CD4-positive, alpha-beta T cell treated with Interleukin-17A for 4 hours (primary cell): ENCODE measurements around the gene KEL.

Experiments
- DNase-seq: peaks from one replicate; pipeline ENCODE4 v3.0.0-alpha.2; 2020; ENCODE audit warnings: mixed read lengths

The KEL gene

GRCh38 chr7:142960955-142961512 lies 1.1 kb downstream of the KEL start:
- no peak for DNase-seq

GRCh38 chr7:142959202-142959601 lies 3.0 kb downstream of the KEL start:
- DNase-seq = no peak

DNA sequence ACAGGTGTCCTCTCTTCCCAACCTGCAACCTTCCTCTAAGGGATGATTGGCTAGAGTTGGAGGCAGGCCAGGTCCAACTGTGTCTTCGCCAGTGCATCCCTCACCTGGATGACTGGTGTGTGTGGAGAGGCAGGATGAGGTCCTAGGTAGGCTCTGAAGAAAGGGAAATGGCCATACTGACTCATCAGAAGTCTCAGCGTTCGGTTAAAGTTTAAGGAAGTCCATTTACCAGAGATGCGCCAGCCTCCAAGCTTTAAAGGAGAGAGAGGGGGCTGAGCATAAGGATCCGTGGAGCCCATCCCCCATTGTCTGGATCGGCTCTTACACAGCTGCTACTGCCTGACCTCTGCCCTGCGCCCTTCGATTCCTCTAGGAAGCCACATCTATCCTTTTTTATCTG lies 4.4 kb downstream of the KEL start:
- DNase-seq = no peak

DNA sequence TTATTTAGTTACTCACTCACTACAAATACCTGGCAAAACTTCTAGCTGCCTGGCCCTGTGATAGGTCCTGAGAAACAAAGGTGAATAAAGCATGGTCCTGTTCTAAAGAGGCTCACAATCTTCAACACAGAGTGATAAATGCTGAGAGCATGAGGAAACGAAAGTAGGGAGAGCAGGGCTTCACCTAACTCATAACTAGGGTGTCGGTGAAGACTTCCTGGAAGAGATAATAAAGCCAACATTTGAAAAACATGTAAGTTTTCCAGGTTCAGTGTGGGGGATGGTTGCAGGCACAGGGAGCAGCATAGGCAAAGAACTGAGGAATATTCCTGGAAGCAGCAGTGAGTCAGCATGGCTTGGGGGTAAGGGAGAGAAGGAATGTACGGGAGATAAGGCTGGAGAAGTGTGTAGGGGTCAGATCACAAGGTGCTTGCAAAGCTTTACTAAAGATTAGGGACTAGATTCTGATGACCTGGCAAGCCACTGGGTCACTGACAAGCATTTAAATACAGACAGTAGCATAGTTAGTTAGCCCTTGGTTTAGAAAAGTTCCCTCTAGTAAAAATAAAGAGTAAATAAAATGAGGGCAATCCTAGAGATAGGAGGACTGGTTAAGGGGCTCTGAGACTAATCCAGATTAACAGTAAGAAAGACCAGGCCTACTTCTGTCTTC lies 5.1 kb downstream of the KEL start:
- no peak for DNase-seq

- DNase-seq = no peak
These were observed 7.4 kb downstream of the KEL start for GRCh38 chr7:142954680-142955268.

- DNase-seq = no peak
These were observed 11.9 kb downstream of the KEL start for GRCh38 chr7:142950235-142950634.

GRCh38 chr7:142948603-142949002 lies 13.6 kb downstream of the KEL start:
- DNase-seq = no peak

- DNase-seq = no peak
These were observed 17.2 kb downstream of the KEL start for GRCh38 chr7:142945001-142945400.

GRCh38 chr7:142943706-142944268 lies 18.4 kb downstream of the KEL start:
- DNase-seq = no peak

DNA sequence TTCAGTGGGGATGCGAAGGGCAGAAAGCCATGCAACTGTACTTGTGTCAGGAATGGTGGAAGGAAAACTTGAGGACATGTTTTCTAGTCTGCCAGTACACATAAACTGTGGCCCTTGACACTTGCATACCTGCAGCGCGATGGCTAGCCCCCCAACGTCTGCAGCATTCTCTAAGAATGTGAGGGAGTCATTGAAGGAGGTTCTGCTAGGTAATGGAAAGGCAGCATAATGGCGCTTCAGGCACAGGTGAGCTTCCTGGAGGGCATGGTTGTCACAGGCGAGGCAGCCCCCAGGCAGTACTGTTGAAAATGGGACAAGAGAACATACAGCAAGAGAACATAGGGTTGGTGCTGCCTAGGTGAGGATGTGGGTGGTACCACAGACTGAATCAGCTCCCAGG lies 19.4 kb downstream of the KEL start:
- no peak for DNase-seq

- DNase-seq = no peak
These were observed 20.6 kb downstream of the KEL start for GRCh38 chr7:142941541-142941940.

DNA sequence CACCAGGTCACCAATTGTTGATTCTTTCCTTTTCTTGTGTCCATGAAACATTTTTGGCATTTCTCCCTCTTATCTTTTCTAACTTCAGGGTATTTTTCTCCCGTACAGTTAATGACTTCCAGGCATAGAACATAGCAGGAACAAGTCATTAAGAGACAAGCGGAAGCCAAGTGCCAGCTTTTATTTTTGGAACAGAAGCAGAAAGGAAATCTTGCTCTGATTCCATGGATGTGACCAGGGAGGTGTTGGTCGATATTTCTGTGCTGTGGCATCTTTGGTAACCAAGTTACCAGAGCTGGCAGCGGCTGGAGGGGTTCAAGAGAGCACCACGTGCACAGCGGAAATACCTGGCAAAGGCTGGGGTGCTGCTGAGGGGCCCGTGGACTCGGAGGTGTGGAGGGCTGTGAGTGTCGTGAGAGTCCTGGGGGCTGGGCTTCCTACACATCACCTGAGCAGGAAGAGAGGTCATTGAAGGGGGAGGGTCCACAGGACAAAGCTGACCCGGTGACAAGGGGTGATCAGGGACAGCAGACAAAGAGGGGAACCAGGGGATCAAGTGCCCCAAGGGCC lies 21.1 kb downstream of the KEL start:
- no peak for DNase-seq

- peak; percentile 7 for DNase-seq
These were observed 22.8 kb downstream of the KEL start, which contains the start of gene LLCFC1 for GRCh38 chr7:142939226-142939910. TSS of gene LLCFC1 (plus strand) at chr7:142939484. CDS start at chr7:142939622, 138 bp downstream.

GRCh38 chr7:142938611-142939010 lies 23.6 kb downstream of the KEL start:
- DNase-seq = no peak

- no peak for DNase-seq
These were observed 26.1 kb downstream of the KEL start for GRCh38 chr7:142935941-142936565.

GRCh38 chr7:142934056-142934455 lies 28.1 kb downstream of the KEL start:
- DNase-seq = no peak

- DNase-seq = no peak
These were observed 28.5 kb downstream of the KEL start, which contains the start of gene TRPV5 for GRCh38 chr7:142933624-142934023. TSS of gene TRPV5 (minus strand) at chr7:142933746. CDS start at chr7:142933459, 287 bp downstream.

GRCh38 chr7:142933092-142933475 lies 29.1 kb downstream of the KEL start:
- DNase-seq = no peak

DNA sequence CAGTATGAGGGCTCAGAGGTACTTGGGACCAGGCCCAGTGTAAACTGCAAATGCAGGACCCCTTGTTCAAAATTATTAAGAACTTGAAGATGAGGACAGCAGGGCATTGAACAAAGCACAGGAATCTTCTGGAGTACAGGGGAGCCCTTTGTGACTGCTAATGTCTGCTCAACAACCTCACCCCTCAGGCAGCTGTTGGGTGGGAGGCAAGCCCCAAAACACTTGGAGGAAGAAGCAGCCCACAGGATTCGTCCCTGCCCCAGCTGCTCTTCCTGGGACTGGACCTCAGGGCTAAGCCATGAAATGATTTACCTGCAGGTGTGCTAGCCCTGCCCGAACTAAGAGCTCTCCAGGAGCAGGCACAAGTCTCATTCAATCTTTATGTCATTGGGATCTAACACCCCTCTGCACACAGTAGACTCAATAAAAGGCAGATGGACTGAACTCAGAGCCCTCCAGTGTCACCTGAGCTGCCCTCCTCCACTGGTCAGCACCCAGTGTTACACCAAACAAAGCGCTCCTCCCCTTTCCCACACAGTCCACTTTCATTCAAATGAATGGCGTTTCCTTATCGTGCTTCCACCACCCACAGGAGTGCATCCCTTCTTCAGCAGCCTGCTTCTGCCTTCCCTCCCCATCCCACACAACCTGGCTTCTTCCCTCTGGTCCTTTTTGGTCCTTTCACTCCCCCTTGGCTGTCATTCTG lies 29.6 kb downstream of the KEL start:
- DNase-seq = no peak

DNA sequence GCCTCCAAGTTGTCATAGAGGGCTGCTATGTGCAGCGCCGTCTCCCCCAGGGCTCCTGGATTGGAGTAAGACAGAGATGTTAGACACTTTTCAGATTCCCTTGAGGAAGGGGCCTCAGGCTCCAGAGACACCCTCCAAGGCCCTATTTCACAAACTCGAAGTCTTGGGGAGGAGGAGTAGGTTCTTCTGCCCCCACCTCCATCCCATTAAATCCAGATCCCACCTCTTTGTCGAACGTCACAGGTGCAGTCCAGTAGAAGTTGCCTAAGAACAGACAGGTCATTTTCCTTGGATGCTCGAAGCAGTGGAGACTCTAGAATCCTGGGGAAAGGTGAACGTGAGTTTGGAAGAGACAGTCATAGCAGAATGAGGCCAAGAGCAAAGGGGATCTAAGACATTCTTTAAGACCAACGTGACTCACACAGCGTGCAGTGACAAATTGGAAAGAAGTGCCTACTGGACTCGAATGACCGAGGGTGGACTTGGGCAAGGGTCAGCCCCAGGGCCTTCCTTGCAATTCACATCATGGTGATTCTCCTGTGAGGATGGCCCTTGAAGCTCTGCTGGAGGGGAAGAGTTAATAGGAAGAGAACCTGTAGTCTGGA lies 31.9 kb downstream of the KEL start:
- DNase-seq = no peak

- no peak for DNase-seq
These were observed 34.2 kb downstream of the KEL start for GRCh38 chr7:142927949-142928348.
